Peyer's patch (tissue), 4 donors: ENCODE data around the gene RFX8.

Experiments
- POLR2A ChIP-seq, 2 donors: fragments of 450-650 bp; IDR thresholded peaks; one replicate each; pipeline ENCODE4 v1.5.1; 2017; ENCODE audit warnings: antibody characterized with exemption in 2 of 2, mild to moderate bottlenecking in 2 of 2, moderate library complexity in 2 of 2
- TF ChIP-seq, protein P1 (sequence below), 6 experiments: fragments of 450-650 bp in 4 of 6; fragments of 200-600 bp in 2 of 6; sonication (generic) in 1 of 6; IDR thresholded peaks; one replicate each; pipeline ENCODE4 v1.5.1; 2017 to 2019; ENCODE audit warnings: antibody characterized with exemption in 6 of 6, mild to moderate bottlenecking in 3 of 6, moderate library complexity in 1 of 6

- TF ChIP-seq, protein P1, sequence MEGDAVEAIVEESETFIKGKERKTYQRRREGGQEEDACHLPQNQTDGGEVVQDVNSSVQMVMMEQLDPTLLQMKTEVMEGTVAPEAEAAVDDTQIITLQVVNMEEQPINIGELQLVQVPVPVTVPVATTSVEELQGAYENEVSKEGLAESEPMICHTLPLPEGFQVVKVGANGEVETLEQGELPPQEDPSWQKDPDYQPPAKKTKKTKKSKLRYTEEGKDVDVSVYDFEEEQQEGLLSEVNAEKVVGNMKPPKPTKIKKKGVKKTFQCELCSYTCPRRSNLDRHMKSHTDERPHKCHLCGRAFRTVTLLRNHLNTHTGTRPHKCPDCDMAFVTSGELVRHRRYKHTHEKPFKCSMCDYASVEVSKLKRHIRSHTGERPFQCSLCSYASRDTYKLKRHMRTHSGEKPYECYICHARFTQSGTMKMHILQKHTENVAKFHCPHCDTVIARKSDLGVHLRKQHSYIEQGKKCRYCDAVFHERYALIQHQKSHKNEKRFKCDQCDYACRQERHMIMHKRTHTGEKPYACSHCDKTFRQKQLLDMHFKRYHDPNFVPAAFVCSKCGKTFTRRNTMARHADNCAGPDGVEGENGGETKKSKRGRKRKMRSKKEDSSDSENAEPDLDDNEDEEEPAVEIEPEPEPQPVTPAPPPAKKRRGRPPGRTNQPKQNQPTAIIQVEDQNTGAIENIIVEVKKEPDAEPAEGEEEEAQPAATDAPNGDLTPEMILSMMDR (IDR thresholded peaks at IDR 0.05): peak in 3 of 6 experiments; percentile 8 to 35 (median 17)
- no peak for TF ChIP-seq POLR2A (IDR thresholded peaks at IDR 0.05)
These were observed 43.9 kb upstream of the RFX8 start for GRCh38 chr2:101518578-101519492.
